ENCODE results near the gene LARP1.

Gene LARP1

GRCh38 chr5:154788212-154788611 lies 33.0 kb downstream of the LARP1 start:
- no peak for DNase-seq (ENCODE audit: low read depth, low spot score)

GRCh38 chr5:154791535-154791934 lies 36.4 kb downstream of the LARP1 start:
- DNase-seq (ENCODE audit: low read depth, low spot score): no peak

GRCh38 chr5:154793599-154794524 lies 38.7 kb downstream of the LARP1 start:
- no peak for DNase-seq (ENCODE audit: low read depth, low spot score)

GRCh38 chr5:154794525-154795234 lies 39.5 kb downstream of the LARP1 start:
- no peak for DNase-seq (ENCODE audit: low read depth, low spot score)

- no peak for DNase-seq (ENCODE audit: low read depth, low spot score)
Measured at GRCh38 chr5:154795235-154795596, 40.0 kb downstream of the LARP1 start.

GRCh38 chr5:154797762-154798161 lies 42.6 kb downstream of the LARP1 start:
- DNase-seq (ENCODE audit: low read depth, low spot score): no peak

- DNase-seq (ENCODE audit: low read depth, low spot score): no peak
Measured at GRCh38 chr5:154800582-154800981, 45.4 kb downstream of the LARP1 start.

GRCh38 chr5:154801083-154801482 lies 45.9 kb downstream of the LARP1 start:
- no peak for DNase-seq (ENCODE audit: low read depth, low spot score)

- DNase-seq (ENCODE audit: low read depth, low spot score): no peak
Measured at GRCh38 chr5:154802050-154802449, 46.9 kb downstream of the LARP1 start.

- DNase-seq (ENCODE audit: low read depth, low spot score): no peak
Measured at GRCh38 chr5:154806176-154806575, 51.0 kb downstream of the LARP1 start.

- DNase-seq (ENCODE audit: low read depth, low spot score): no peak
Measured at GRCh38 chr5:154811239-154811638, 56.1 kb downstream of the LARP1 start.

GRCh38 chr5:154811653-154812465 lies 56.7 kb downstream of the LARP1 start:
- peak; percentile 14 for DNase-seq (ENCODE audit: low read depth, low spot score)

GRCh38 chr5:154813158-154813557 lies 58.0 kb downstream of the LARP1 start:
- no peak for DNase-seq (ENCODE audit: low read depth, low spot score)

- DNase-seq (ENCODE audit: low read depth, low spot score): no peak
Measured at GRCh38 chr5:154813736-154814135, 58.6 kb downstream of the LARP1 start.

GRCh38 chr5:154815025-154815424 lies 59.8 kb downstream of the LARP1 start:
- no peak for DNase-seq (ENCODE audit: low read depth, low spot score)

GRCh38 chr5:154815684-154816247 lies 60.6 kb downstream of the LARP1 start:
- no peak for DNase-seq (ENCODE audit: low read depth, low spot score)

GRCh38 chr5:154816891-154817492 lies 61.8 kb downstream of the LARP1 start:
- no peak for DNase-seq (ENCODE audit: low read depth, low spot score)

GRCh38 chr5:154817815-154818214 lies 62.6 kb downstream of the LARP1 start:
- no peak for DNase-seq (ENCODE audit: low read depth, low spot score)

GRCh38 chr5:154818471-154819116 lies 63.4 kb downstream of the LARP1 start:
- no peak for DNase-seq (ENCODE audit: low read depth, low spot score)

- DNase-seq (ENCODE audit: low read depth, low spot score): no peak
Measured at GRCh38 chr5:154819546-154819945, 64.4 kb downstream of the LARP1 start.

- no peak for DNase-seq (ENCODE audit: low read depth, low spot score)
Measured at GRCh38 chr5:154820383-154820782, 65.2 kb downstream of the LARP1 start.

All from activated CD4-positive, CD25-positive, alpha-beta regulatory T cell treated with anti-CD3 and anti-CD28 coated beads, Interleukin-2, amount 50 U/mL, for 16 hours (primary cell).